Measurements from ENCODE around the gene SH3TC1. TPM values are rescaled to one million over a fixed set of nuclear protein-coding genes. Genes with fewer than 3 reads are reported as not detected.

The SH3TC1 gene
- total RNA-seq, 1 experiment from 2014 or later, result 7.4 TPM

GRCh38 chr4:8160233-8160560, 38.9 kb upstream of the SH3TC1 start:
- Histone ChIP-seq H3K27me3 (peaks cover 5% of the 10 kb centered on the region), H3K4me3 (no peak overlapping the region)
- DNase-seq, result no peak

GRCh38 chr4:8160572-8160971, 38.5 kb upstream of the SH3TC1 start:
- H3K9me3 ChIP-seq, result no peaks in the 10 kb centered on the region
- H3K36me3 ChIP-seq, result no peaks in the 10 kb centered on the region
- no peak overlapping the region for H3K4me3 ChIP-seq
- no peak for DNase-seq
- H3K27me3 ChIP-seq, result peaks cover 5% of the 10 kb centered on the region

More at GRCh38 chr4:8160233-8160560, 38.9 kb upstream of the SH3TC1 start:
- Histone ChIP-seq H3K9me3 (no peaks in the 10 kb centered on the region), H3K36me3 (no peaks in the 10 kb centered on the region)

- no peak overlapping the region for H3K4me3 ChIP-seq
- no peaks in the 10 kb centered on the region for H3K36me3 ChIP-seq
- H3K27me3 ChIP-seq, result peaks cover 5% of the 10 kb centered on the region
- H3K9me3 ChIP-seq, result no peaks in the 10 kb centered on the region
- no peak for DNase-seq
These were observed 36.5 kb upstream of the SH3TC1 start for GRCh38 chr4:8162625-8163024.

- peaks cover 2% of the 10 kb centered on the region; the same call in 1 of the 2 replicates for H3K27me3 ChIP-seq
- H3K36me3 ChIP-seq, result no peaks in the 10 kb centered on the region
- no peaks in the 10 kb centered on the region for H3K9me3 ChIP-seq
- DNase-seq, result no peak
- no peak overlapping the region for H3K4me3 ChIP-seq
These were observed 36.1 kb upstream of the SH3TC1 start for GRCh38 chr4:8163026-8163425.

GRCh38 chr4:8163436-8164193, 35.5 kb upstream of the SH3TC1 start:
- Histone ChIP-seq H3K36me3 (no peaks in the 10 kb centered on the region), H3K9me3 (no peaks in the 10 kb centered on the region), H3K27me3 (no peaks in the 10 kb centered on the region), H3K4me3 (no peak overlapping the region)
- DNase-seq, result no peak

GRCh38 chr4:8164194-8164565, 34.9 kb upstream of the SH3TC1 start:
- H3K27me3 ChIP-seq, result no peaks in the 10 kb centered on the region
- no peaks in the 10 kb centered on the region for H3K9me3 ChIP-seq
- no peaks in the 10 kb centered on the region for H3K36me3 ChIP-seq
- no peak for DNase-seq
- H3K4me3 ChIP-seq, result no peak overlapping the region

- H3K9me3 ChIP-seq, result no peaks in the 10 kb centered on the region
- DNase-seq, result no peak
- no peak overlapping the region for H3K4me3 ChIP-seq
- no peaks in the 10 kb centered on the region for H3K36me3 ChIP-seq
- no peaks in the 10 kb centered on the region for H3K27me3 ChIP-seq
These were observed 34.4 kb upstream of the SH3TC1 start for GRCh38 chr4:8164687-8165086.

- Histone ChIP-seq H3K27me3 (no peaks in the 10 kb centered on the region), H3K9me3 (no peaks in the 10 kb centered on the region), H3K4me3 (no peak overlapping the region), H3K36me3 (no peaks in the 10 kb centered on the region)
- no peak for DNase-seq
These were observed 33.7 kb upstream of the SH3TC1 start for GRCh38 chr4:8165374-8165896.

- no peak for DNase-seq
- H3K9me3 ChIP-seq, result no peaks in the 10 kb centered on the region
- no peak overlapping the region for H3K4me3 ChIP-seq
- no peaks in the 10 kb centered on the region for H3K27me3 ChIP-seq
- no peaks in the 10 kb centered on the region for H3K36me3 ChIP-seq
These were observed 31.8 kb upstream of the SH3TC1 start for GRCh38 chr4:8167291-8167690.

GRCh38 chr4:8167815-8168214, 31.3 kb upstream of the SH3TC1 start:
- no peak for DNase-seq
- no peak overlapping the region for H3K4me3 ChIP-seq
- H3K36me3 ChIP-seq, result no peaks in the 10 kb centered on the region
- no peaks in the 10 kb centered on the region for H3K27me3 ChIP-seq
- no peaks in the 10 kb centered on the region for H3K9me3 ChIP-seq

GRCh38 chr4:8168232-8168631, 30.9 kb upstream of the SH3TC1 start:
- Histone ChIP-seq H3K9me3 (no peaks in the 10 kb centered on the region), H3K27me3 (no peaks in the 10 kb centered on the region), H3K4me3 (no peak overlapping the region), H3K36me3 (no peaks in the 10 kb centered on the region)
- DNase-seq, result no peak

- Histone ChIP-seq H3K27me3 (no peaks in the 10 kb centered on the region), H3K36me3 (no peaks in the 10 kb centered on the region), H3K4me3 (no peak overlapping the region), H3K9me3 (no peaks in the 10 kb centered on the region)
- DNase-seq, result no peak
These were observed 30.1 kb upstream of the SH3TC1 start for GRCh38 chr4:8168832-8169598.

- DNase-seq, result no peak
- no peak overlapping the region for H3K4me3 ChIP-seq
- H3K27me3 ChIP-seq, result no peaks in the 10 kb centered on the region
- H3K36me3 ChIP-seq, result no peaks in the 10 kb centered on the region
- no peaks in the 10 kb centered on the region for H3K9me3 ChIP-seq
These were observed 29.3 kb upstream of the SH3TC1 start for GRCh38 chr4:8169763-8170162.

GRCh38 chr4:8170341-8170740, 28.7 kb upstream of the SH3TC1 start:
- no peak overlapping the region for H3K4me3 ChIP-seq
- DNase-seq, result no peak
- H3K9me3 ChIP-seq, result no peaks in the 10 kb centered on the region
- no peaks in the 10 kb centered on the region for H3K27me3 ChIP-seq
- no peaks in the 10 kb centered on the region for H3K36me3 ChIP-seq

GRCh38 chr4:8171266-8171665, 27.8 kb upstream of the SH3TC1 start:
- Histone ChIP-seq H3K36me3 (no peaks in the 10 kb centered on the region), H3K4me3 (no peak overlapping the region), H3K9me3 (no peaks in the 10 kb centered on the region), H3K27me3 (no peaks in the 10 kb centered on the region)
- DNase-seq, result no peak

GRCh38 chr4:8171984-8172924, 26.8 kb upstream of the SH3TC1 start:
- DNase-seq, result no peak
- Histone ChIP-seq H3K4me3 (no peak overlapping the region), H3K27me3 (no peaks in the 10 kb centered on the region), H3K36me3 (no peaks in the 10 kb centered on the region), H3K9me3 (no peaks in the 10 kb centered on the region)

Data from MG63 (cell line).